GM12878 (cell line): ENCODE results near the gene KMT2E. TPM values are rescaled to one million over a fixed set of nuclear protein-coding genes. Genes with fewer than 3 reads are reported as not detected.

ENCODE experiments used
- ATAC-seq: fragments of 200-7000 bp; cut with Tn5 transposase; 3 replicates; pipeline ENCODE4 v1.9.1; 2020; ENCODE audit warnings: mild to moderate bottlenecking, moderate library complexity
- BruUV-seq: library from RNA; stranded (reverse); fragments of 400-500 nt; replicated peaks from 2 replicates; lab custom pipeline; 2021; lab: Mats Ljungman, UMichigan
- CTCF ChIA-PET: fragments of 300-600 bp; sonication (Branson Sonifier 250); formaldehyde crosslinking; extraction: SDS; loops from one replicate; lab custom pipeline; 2021; ENCODE audit warnings: inconsistent platforms; lab: Yijun Ruan, JAX
- POLR2A ChIA-PET: fragments of 350-600 bp; formaldehyde crosslinking; extraction: SDS; loops from one replicate; lab custom pipeline; 2021; ENCODE audit warnings: inconsistent platforms; lab: Charles Lee
- RAD21 ChIA-PET: fragments of 300-600 bp; sonication (Branson Sonifier 250); formaldehyde crosslinking; loops from one replicate; lab custom pipeline; 2023; ENCODE audit warnings: antibody characterized with exemption; ENCODE audit not compliant: unreplicated experiment; lab: Charles Lee
- SMC1A ChIA-PET: fragments of 300-600 bp; sonication (Branson Sonifier 250); formaldehyde crosslinking; loops from one replicate; lab custom pipeline; 2023; ENCODE audit not compliant: unreplicated experiment, uncharacterized antibody; lab: Charles Lee
- DNase-seq: peaks from one replicate; pipeline ENCODE4 v3.0.0-alpha.2; 2011; ENCODE audit warnings: low read depth, low spot score
- FAIRE-seq: peaks from 3 replicates; lab custom pipeline; 2011; peaks lifted over from hg19 to GRCh38; lab: Jason Lieb, UNC
- H2AFZ ChIP-seq: 2 replicates; pipeline ENCODE4 v1.6.0; 2011; ENCODE audit warnings: low read depth, low read length, control low read depth; ENCODE audit not compliant: control insufficient read depth
- H3K27ac ChIP-seq: 2 replicates; pipeline ENCODE4 v1.5.1; 2011; ENCODE audit warnings: control low read depth; ENCODE audit not compliant: control insufficient read depth, insufficient read depth
- H3K27me3 ChIP-seq, 2 experiments: replicated peaks in 1 of 2; 2 replicates each; pipeline versions ENCODE4 v1.6.0 to v1.6.1; 2011; ENCODE audit warnings: low read length in 1 of 2; ENCODE audit not compliant: control insufficient read depth in 2 of 2, insufficient read depth in 2 of 2
- H3K36me3 ChIP-seq, 2 experiments: 2 replicates each; pipeline ENCODE4 v1.5.1; 2011; ENCODE audit warnings: low read length in 1 of 2; ENCODE audit not compliant: control insufficient read depth in 2 of 2, insufficient read depth in 2 of 2
- H3K4me1 ChIP-seq: 2 replicates; pipeline ENCODE4 v1.6.1; 2011; ENCODE audit warnings: mild to moderate bottlenecking, low read length, moderate library complexity, mixed read lengths; ENCODE audit not compliant: control insufficient read depth, insufficient read depth
- H3K4me2 ChIP-seq: 2 replicates; pipeline ENCODE4 v1.6.0; 2011; ENCODE audit warnings: control low read depth; ENCODE audit not compliant: control insufficient read depth, insufficient read depth
- H3K4me3 ChIP-seq: fragments of 200-600 bp; sonication (generic); 2 replicates; pipeline ENCODE4 v1.5.1; 2016
- H3K79me2 ChIP-seq: 2 replicates; pipeline ENCODE4 v1.6.0; 2011; ENCODE audit warnings: low read length; ENCODE audit not compliant: control insufficient read depth, insufficient read depth
- H3K9ac ChIP-seq: 2 replicates; pipeline ENCODE4 v1.8.0; 2011; ENCODE audit warnings: low read length, control low read depth, mixed read lengths; ENCODE audit not compliant: control insufficient read depth, insufficient read depth
- H3K9me3 ChIP-seq: replicated peaks from 3 replicates; pipeline ENCODE4 v1.5.1; 2011; ENCODE audit warnings: mild to moderate bottlenecking, low read length; ENCODE audit not compliant: control insufficient read depth, insufficient read depth
- H4K20me1 ChIP-seq: 2 replicates; pipeline ENCODE4 v1.6.0; 2011; ENCODE audit not compliant: control insufficient read depth, insufficient read depth
- BCLAF1 ChIP-seq: fragments of 450-650 bp; IDR thresholded peaks from 2 replicates; pipeline ENCODE4 v1.6.1; 2017; ENCODE audit warnings: antibody characterized with exemption, mild to moderate bottlenecking, moderate library complexity
- BMI1 ChIP-seq: fragments of 450-650 bp; IDR thresholded peaks from 2 replicates; pipeline ENCODE4 v1.6.1; 2016; ENCODE audit warnings: mild to moderate bottlenecking, moderate library complexity, borderline replicate concordance
- E4F1 ChIP-seq: fragments of 450-650 bp; IDR thresholded peaks from 2 replicates; pipeline ENCODE4 v1.6.1; 2018; ENCODE audit warnings: borderline replicate concordance, mild to moderate bottlenecking; ENCODE audit not compliant: partially characterized antibody
- EED ChIP-seq: sonication (generic); IDR thresholded peaks from 2 replicates; pipeline ENCODE4 v1.6.1; 2016; ENCODE audit warnings: antibody characterized with exemption, low read depth
- IRF3 ChIP-seq: fragments of 450-650 bp; IDR thresholded peaks from 2 replicates; pipeline ENCODE4 v1.6.1; 2014; ENCODE audit warnings: mild to moderate bottlenecking
- JUNB ChIP-seq: IDR thresholded peaks from 2 replicates; pipeline ENCODE4 v1.6.1; 2016; ENCODE audit warnings: antibody characterized with exemption, mild to moderate bottlenecking
- KAT2A ChIP-seq: conservative IDR thresholded peaks from 2 replicates; pipeline ENCODE4 v1.6.1; 2011; ENCODE audit warnings: low read depth, low read length; ENCODE audit not compliant: control insufficient read depth
- KDM1A ChIP-seq: fragments of 200-600 bp; sonication (generic); IDR thresholded peaks from 2 replicates; pipeline ENCODE4 v1.6.1; 2016; ENCODE audit warnings: borderline replicate concordance
- NR2C2 ChIP-seq: IDR thresholded peaks from 2 replicates; pipeline ENCODE4 v1.6.1; 2011; ENCODE audit warnings: borderline replicate concordance, low read depth; ENCODE audit not compliant: control insufficient read depth, insufficient read length
- PML ChIP-seq: IDR thresholded peaks from 2 replicates; pipeline ENCODE4 v1.6.1; 2012; ENCODE audit warnings: low read length, inconsistent platforms
- POLR2A ChIP-seq: IDR thresholded peaks from 2 replicates; pipeline ENCODE4 v1.6.1; 2011; ENCODE audit warnings: low read depth, mild to moderate bottlenecking, low read length
- STAT3 ChIP-seq: IDR thresholded peaks from 2 replicates; pipeline ENCODE4 v1.6.1; 2011; ENCODE audit warnings: low read depth, low read length, improper control_type of control experiment
- TARDBP ChIP-seq: IDR thresholded peaks from 2 replicates; pipeline ENCODE4 v1.6.1; 2016; ENCODE audit warnings: borderline replicate concordance
- YY1 ChIP-seq: IDR thresholded peaks from 2 replicates; pipeline ENCODE4 v1.6.1; 2011; ENCODE audit warnings: low read depth, mild to moderate bottlenecking, low read length
- ZNF687 ChIP-seq: fragments of 450-650 bp; IDR thresholded peaks from 2 replicates; pipeline ENCODE4 v1.6.1; 2017; ENCODE audit warnings: mild to moderate bottlenecking, moderate library complexity
- WGBS: methylation state at CpG from one replicate; pipeline ENCODE4 v1.1.6; 2016; ENCODE audit warnings: low lambda C conversion rate; ENCODE audit not compliant: insufficient replicate concordance, insufficient coverage; ENCODE audit errors: missing lambda C conversion rate; 5-methylcytosine and 5-hydroxymethylcytosine counted together
- in situ Hi-C: fragments of 300-500 bp; cut with MboI; formaldehyde crosslinking; loops from 9 replicates; pipeline ENCODE4 v1.14.3; 2018; ENCODE audit warnings: mixed read lengths
- intact Hi-C: fragments of 100-400 bp; cut with micrococcal nuclease; formaldehyde crosslinking; loops from one replicate; pipeline ENCODE4 v1.14.2; 2022; ENCODE audit not compliant: unreplicated experiment
- polyA plus RNA-seq, 11 experiments: library from polyadenylated mRNA; depleted of rRNA in 4 of 11; unstranded in 6 of 11; stranded (reverse) in 5 of 11; fragments of >200 nt; fragmentation: Nextera tagmentation in 4 of 11; fragmentation: Illumina TruSeq in 1 of 11; extraction: Ambion mirVana in 4 of 11; extraction: Trizol in 1 of 11; gene quantifications; 1 replicate in 1 of 11; 2 replicates in 10 of 11; pipeline versions ENCODE4 v1.2.1 to v1.2.3, GENCODE V29; 2011 to 2016; ENCODE audit warnings: inconsistent platforms in 2 of 11, missing spikeins in 2 of 11, low read depth in 1 of 11
- total RNA-seq, 4 experiments: library from RNA; depleted of rRNA in 3 of 4; stranded (reverse); fragments of >200 nt in 3 of 4; fragmentation: Illumina TruSeq in 1 of 4; extraction: Trizol in 1 of 4; gene quantifications; 2 replicates each; pipeline versions ENCODE4 v1.2.1 to v1.2.3, GENCODE V29; 2013 to 2021

The KMT2E gene
- total and polyA plus RNA-seq, 10 of the 15 experiments (the other 5 are each of a cell fraction or from before 2014, with no cell fraction given), result 13.2 to 68.1 (median 34.1) TPM

- no peak for ATAC-seq
- in situ Hi-C loops, result no loop called here
- Histone ChIP-seq H3K36me3 (peaks cover 0 to 2% of the 10 kb centered on the region in 2 experiments; a peak in 3 of 4 replicates), H3K9me3 (no peaks in the 10 kb centered on the region), H3K4me1 (no peaks in the 10 kb centered on the region)
- TF ChIP-seq EED (no peak), KAT2A (no peak), PML (no peak), YY1 (no peak), TARDBP (no peak), NR2C2 (no peak), JUNB (no peak), E4F1 (no peak), BCLAF1 (no peak), BMI1 (no peak), IRF3 (no peak), POLR2A (no peak), KDM1A (no peak), ZNF687 (no peak), STAT3 (no peak)
- TF ChIP-seq, all 136 proteins: peak for 0
- intact Hi-C loops, result loop anchor here (5.0 kb wide), 1 partner anchor 187 kb away; no protein-coding TSS in a partner anchor
- no peaks in the 10 kb centered on the region for H3K27me3 ChIP-seq
- ChIA-PET CTCF (no interaction called here), SMC1A (interaction anchor here (0.8 kb wide), 1 partner anchor 169 kb away, joined by 4 read pairs; no protein-coding TSS in a partner anchor), POLR2A (no interaction called here), RAD21 (interaction anchor here (0.5 kb wide), 1 partner anchor 129 kb away, joined by 3 read pairs; no protein-coding TSS in a partner anchor)
- DNase-seq (no peak), FAIRE-seq (no peak)
- H4K20me1 ChIP-seq, result no peaks in the 10 kb centered on the region
- H3K4me3 ChIP-seq, result no peak overlapping the region
- H3K27ac ChIP-seq, result no peak overlapping the region
- 51% methylated on average over 3 of the region's 3 CpGs for WGBS
- no peak overlapping the region for H3K4me2 ChIP-seq
- H3K79me2 ChIP-seq, result no peaks in the 10 kb centered on the region
- H2AFZ ChIP-seq, result no peak overlapping the region
- no peak overlapping the region for H3K9ac ChIP-seq
- no TSS peak for BruUV-seq
These were observed 135.8 kb downstream of the KMT2E start for GRCh38 chr7:105149827-105150226.
